Tibial nerve (tissue), 4 donors: ENCODE data around the gene EPS8L1.

Experiments used
- EP300 ChIP-seq, 2 donors: sonication (generic); formaldehyde crosslinking; IDR thresholded peaks; one replicate each; pipeline ENCODE4 v1.6.1; 2017; ENCODE audit warnings: antibody characterized with exemption in 2 of 2, mild to moderate bottlenecking in 1 of 2
- POLR2A ChIP-seq, 2 donors: fragments of 450-650 bp; IDR thresholded peaks; one replicate each; pipeline ENCODE4 v1.6.1; 2017; ENCODE audit warnings: antibody characterized with exemption in 2 of 2, mild to moderate bottlenecking in 2 of 2, moderate library complexity in 2 of 2
- TF ChIP-seq, protein P1 (sequence below), 5 experiments: fragments of 200-600 bp in 3 of 5; fragments of 450-650 bp in 2 of 5; sonication (generic) in 3 of 5; IDR thresholded peaks; one replicate each; pipeline ENCODE4 v1.5.1; 2016 to 2019; ENCODE audit warnings: antibody characterized with exemption in 5 of 5, mild to moderate bottlenecking in 3 of 5, moderate library complexity in 2 of 5

DNA sequence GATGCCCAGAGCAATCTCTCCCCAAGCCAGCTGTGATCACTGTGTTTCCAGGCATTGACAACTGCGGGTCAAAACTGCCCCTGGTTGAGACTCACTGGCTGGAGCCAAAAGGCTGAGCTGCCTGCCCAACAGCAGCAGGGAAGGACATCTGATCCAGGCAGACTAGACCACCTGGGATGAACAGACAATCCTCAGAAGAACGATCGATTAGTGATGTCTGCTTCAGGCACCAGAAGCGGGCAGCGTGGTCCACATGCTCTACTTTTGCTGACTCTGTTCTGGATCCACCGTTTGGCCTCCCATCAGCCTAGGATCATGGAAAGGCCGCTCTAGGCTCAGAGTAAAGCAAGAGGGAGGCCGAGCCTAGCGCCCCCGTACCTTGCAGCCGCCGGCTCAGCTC is 27.7 kb upstream of the EPS8L1 start:
- no peak for TF ChIP-seq EP300 (IDR thresholded peaks at IDR 0.05)
- TF ChIP-seq, protein P1, sequence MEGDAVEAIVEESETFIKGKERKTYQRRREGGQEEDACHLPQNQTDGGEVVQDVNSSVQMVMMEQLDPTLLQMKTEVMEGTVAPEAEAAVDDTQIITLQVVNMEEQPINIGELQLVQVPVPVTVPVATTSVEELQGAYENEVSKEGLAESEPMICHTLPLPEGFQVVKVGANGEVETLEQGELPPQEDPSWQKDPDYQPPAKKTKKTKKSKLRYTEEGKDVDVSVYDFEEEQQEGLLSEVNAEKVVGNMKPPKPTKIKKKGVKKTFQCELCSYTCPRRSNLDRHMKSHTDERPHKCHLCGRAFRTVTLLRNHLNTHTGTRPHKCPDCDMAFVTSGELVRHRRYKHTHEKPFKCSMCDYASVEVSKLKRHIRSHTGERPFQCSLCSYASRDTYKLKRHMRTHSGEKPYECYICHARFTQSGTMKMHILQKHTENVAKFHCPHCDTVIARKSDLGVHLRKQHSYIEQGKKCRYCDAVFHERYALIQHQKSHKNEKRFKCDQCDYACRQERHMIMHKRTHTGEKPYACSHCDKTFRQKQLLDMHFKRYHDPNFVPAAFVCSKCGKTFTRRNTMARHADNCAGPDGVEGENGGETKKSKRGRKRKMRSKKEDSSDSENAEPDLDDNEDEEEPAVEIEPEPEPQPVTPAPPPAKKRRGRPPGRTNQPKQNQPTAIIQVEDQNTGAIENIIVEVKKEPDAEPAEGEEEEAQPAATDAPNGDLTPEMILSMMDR (IDR thresholded peaks at IDR 0.05) = no peak
- no peak for TF ChIP-seq POLR2A (IDR thresholded peaks at IDR 0.05)
